Body of pancreas (tissue), 4 donors: ENCODE measurements around the gene ADCY5.

Experiments used
- POLR2A ChIP-seq, 3 donors: fragments of 450-650 bp; IDR thresholded peaks; one replicate each; pipeline ENCODE4 v1.6.1; 2016; ENCODE audit warnings: antibody characterized with exemption in 3 of 3, mild to moderate bottlenecking in 2 of 3
- TF ChIP-seq, protein P1 (sequence below), 7 experiments: fragments of 450-650 bp in 4 of 7; fragments of 200-600 bp in 3 of 7; sonication (generic) in 3 of 7; IDR thresholded peaks; one replicate each; pipeline ENCODE4 v1.5.1; 2016 to 2019; ENCODE audit warnings: antibody characterized with exemption in 7 of 7

DNA sequence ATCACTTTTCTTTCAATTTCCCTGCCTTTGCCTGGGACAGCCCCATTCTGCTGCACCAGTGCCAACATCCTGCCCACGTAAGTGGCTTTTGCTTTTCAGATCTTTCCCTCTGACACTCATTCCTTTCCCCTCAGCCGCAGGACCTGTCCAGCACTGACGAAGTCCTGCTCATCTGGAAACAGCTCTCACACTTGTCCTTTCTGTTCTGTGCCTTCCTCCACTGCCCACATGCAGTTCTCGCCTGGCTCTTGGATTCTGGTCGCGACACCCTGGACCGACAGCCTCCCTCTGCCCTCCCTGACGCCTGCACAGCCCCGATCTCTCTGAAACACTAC lies 99.7 kb downstream of the ADCY5 start:
- TF ChIP-seq, protein P1, sequence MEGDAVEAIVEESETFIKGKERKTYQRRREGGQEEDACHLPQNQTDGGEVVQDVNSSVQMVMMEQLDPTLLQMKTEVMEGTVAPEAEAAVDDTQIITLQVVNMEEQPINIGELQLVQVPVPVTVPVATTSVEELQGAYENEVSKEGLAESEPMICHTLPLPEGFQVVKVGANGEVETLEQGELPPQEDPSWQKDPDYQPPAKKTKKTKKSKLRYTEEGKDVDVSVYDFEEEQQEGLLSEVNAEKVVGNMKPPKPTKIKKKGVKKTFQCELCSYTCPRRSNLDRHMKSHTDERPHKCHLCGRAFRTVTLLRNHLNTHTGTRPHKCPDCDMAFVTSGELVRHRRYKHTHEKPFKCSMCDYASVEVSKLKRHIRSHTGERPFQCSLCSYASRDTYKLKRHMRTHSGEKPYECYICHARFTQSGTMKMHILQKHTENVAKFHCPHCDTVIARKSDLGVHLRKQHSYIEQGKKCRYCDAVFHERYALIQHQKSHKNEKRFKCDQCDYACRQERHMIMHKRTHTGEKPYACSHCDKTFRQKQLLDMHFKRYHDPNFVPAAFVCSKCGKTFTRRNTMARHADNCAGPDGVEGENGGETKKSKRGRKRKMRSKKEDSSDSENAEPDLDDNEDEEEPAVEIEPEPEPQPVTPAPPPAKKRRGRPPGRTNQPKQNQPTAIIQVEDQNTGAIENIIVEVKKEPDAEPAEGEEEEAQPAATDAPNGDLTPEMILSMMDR (IDR thresholded peaks at IDR 0.05) = no peak
- no peak for TF ChIP-seq POLR2A (IDR thresholded peaks at IDR 0.05)
